ENCODE results near the gene MCAT. TPM values are rescaled to one million over a fixed set of nuclear protein-coding genes. Genes with fewer than 3 reads are reported as not detected.
A peak's percentile ranks its signal among the peaks of the same experiment; 100 is the strongest.

MCAT gene
- total RNA-seq, 2 donors from 2014 or later, result 16.5 to 19.2 TPM

GRCh38 chr22:43098356-43098755, 44.8 kb downstream of the MCAT start:
- ATAC-seq (no peak), DNase-seq (no peak)
- no peak overlapping the region for H3K27ac Mint-ChIP-seq
- peaks cover 4% of the 10 kb centered on the region for H3K4me1 Mint-ChIP-seq
- H3K4me3 Mint-ChIP-seq, result no peak overlapping the region
- H3K9me3 ChIP-seq (ENCODE audit: control insufficient read depth, low read length, poor library complexity, severe bottlenecking), result no peaks in the 10 kb centered on the region
- no peaks in the 10 kb centered on the region for H3K36me3 Mint-ChIP-seq (ENCODE audit: low read depth)
- H3K27me3 Mint-ChIP-seq, result no peaks in the 10 kb centered on the region

GRCh38 chr22:43096420-43096819, 46.8 kb downstream of the MCAT start:
- no peaks in the 10 kb centered on the region for H3K9me3 ChIP-seq (ENCODE audit: control insufficient read depth, low read length, poor library complexity, severe bottlenecking)
- DNase-seq (no peak), ATAC-seq (no peak)
- H3K27me3 Mint-ChIP-seq, result no peaks in the 10 kb centered on the region
- no peaks in the 10 kb centered on the region for H3K36me3 Mint-ChIP-seq (ENCODE audit: low read depth)
- no peak overlapping the region for H3K27ac Mint-ChIP-seq
- no peak overlapping the region for H3K4me3 Mint-ChIP-seq
- peaks cover 4% of the 10 kb centered on the region for H3K4me1 Mint-ChIP-seq

- ATAC-seq (no peak), DNase-seq (no peak)
- Mint-ChIP-seq H3K27ac (no peak overlapping the region), H3K4me3 (no peak overlapping the region), H3K36me3 (ENCODE audit: low read depth) (no peaks in the 10 kb centered on the region), H3K27me3 (no peaks in the 10 kb centered on the region), H3K4me1 (no peaks in the 10 kb centered on the region)
- no peaks in the 10 kb centered on the region for H3K9me3 ChIP-seq (ENCODE audit: control insufficient read depth, low read length, poor library complexity, severe bottlenecking)
These were observed 48.6 kb downstream of the MCAT start for GRCh38 chr22:43094551-43094950.

- no peaks in the 10 kb centered on the region for H3K9me3 ChIP-seq (ENCODE audit: control insufficient read depth, low read length, poor library complexity, severe bottlenecking)
- ATAC-seq (no peak), DNase-seq (no peak)
- H3K27ac Mint-ChIP-seq, result no peak overlapping the region
- H3K36me3 Mint-ChIP-seq (ENCODE audit: low read depth), result no peaks in the 10 kb centered on the region
- peaks cover 2% of the 10 kb centered on the region for H3K4me1 Mint-ChIP-seq
- H3K27me3 Mint-ChIP-seq, result no peaks in the 10 kb centered on the region
- H3K4me3 Mint-ChIP-seq, result no peak overlapping the region
These were observed 49.1 kb downstream of the MCAT start for GRCh38 chr22:43094085-43094484.

GRCh38 chr22:43092085-43092484, 51.1 kb downstream of the MCAT start:
- Mint-ChIP-seq H3K27ac (no peak overlapping the region), H3K27me3 (no peaks in the 10 kb centered on the region), H3K4me3 (no peak overlapping the region), H3K4me1 (peaks cover 8% of the 10 kb centered on the region), H3K36me3 (ENCODE audit: low read depth) (no peaks in the 10 kb centered on the region)
- no peaks in the 10 kb centered on the region for H3K9me3 ChIP-seq (ENCODE audit: control insufficient read depth, low read length, poor library complexity, severe bottlenecking)
- ATAC-seq, result no peak
- no peak for DNase-seq

GRCh38 chr22:43090130-43090789, 52.9 kb downstream of the MCAT start:
- ATAC-seq (no peak), DNase-seq (no peak)
- Mint-ChIP-seq H3K36me3 (ENCODE audit: low read depth) (peaks cover 3% of the 10 kb centered on the region), H3K27me3 (no peaks in the 10 kb centered on the region), H3K4me1 (peaks cover 16% of the 10 kb centered on the region), H3K27ac (no peak overlapping the region), H3K4me3 (no peak overlapping the region)
- H3K9me3 ChIP-seq (ENCODE audit: control insufficient read depth, low read length, poor library complexity, severe bottlenecking), result no peaks in the 10 kb centered on the region

- ATAC-seq (peak; percentile 96), DNase-seq (peak; percentile 82 to 83 (median 83))
- Mint-ChIP-seq H3K4me1 (peaks cover 16% of the 10 kb centered on the region), H3K27ac (peak within 1 kb of the TSS; percentile 81), H3K36me3 (ENCODE audit: low read depth) (peaks cover 3% of the 10 kb centered on the region), H3K4me3 (peak within 1 kb of the TSS; percentile 97), H3K27me3 (no peaks in the 10 kb centered on the region)
- no peaks in the 10 kb centered on the region for H3K9me3 ChIP-seq (ENCODE audit: control insufficient read depth, low read length, poor library complexity, severe bottlenecking)
These were observed 54.0 kb downstream of the MCAT start, which contains the start of gene TTLL1 for GRCh38 chr22:43088984-43089717. Gene TTLL1 (minus strand): TSS chr22:43089391. CDS start chr22:43075586, 13,805 bp downstream.

- H3K36me3 Mint-ChIP-seq (ENCODE audit: low read depth), result peaks cover 3% of the 10 kb centered on the region
- DNase-seq (no peak), ATAC-seq (no peak)
- peaks cover 16% of the 10 kb centered on the region for H3K4me1 Mint-ChIP-seq
- H3K9me3 ChIP-seq (ENCODE audit: control insufficient read depth, low read length, poor library complexity, severe bottlenecking), result no peaks in the 10 kb centered on the region
- H3K27me3 Mint-ChIP-seq, result no peaks in the 10 kb centered on the region
- peak overlapping the region; percentile 81 for H3K27ac Mint-ChIP-seq
- peak overlapping the region; percentile 97 for H3K4me3 Mint-ChIP-seq
These were observed 54.6 kb downstream of the MCAT start for GRCh38 chr22:43088627-43088983.

GRCh38 chr22:43085658-43086606, 57.3 kb downstream of the MCAT start:
- no peak for DNase-seq
- Mint-ChIP-seq H3K27me3 (no peaks in the 10 kb centered on the region), H3K27ac (peak overlapping the region; percentile 54), H3K36me3 (ENCODE audit: low read depth) (peaks cover 3% of the 10 kb centered on the region), H3K4me3 (no peak overlapping the region), H3K4me1 (peaks cover 16% of the 10 kb centered on the region)
- no peaks in the 10 kb centered on the region for H3K9me3 ChIP-seq (ENCODE audit: control insufficient read depth, low read length, poor library complexity, severe bottlenecking)
- ATAC-seq, result no peak

Other genes starting within 250 kb of the MCAT start
- 10 to 100 TPM; 36.8 to 61.3 TPM for gene PACSIN2, start 128.2 kb downstream of the MCAT start, total RNA-seq
- gene TTLL1, start 54.0 kb downstream of the MCAT start, total RNA-seq, result 1 to 10 TPM; 3.3 to 5.9 TPM
- 1 to 10 TPM; 2.3 to 3.8 TPM for gene BIK, start 32.6 kb downstream of the MCAT start, total RNA-seq
- gene TSPO, start 8.2 kb upstream of the MCAT start, total RNA-seq, result 10 to 100 TPM; 74.1 to 89.1 TPM
- 10 to 100 TPM; 12.8 to 17.8 TPM for gene TTLL12, start 43.7 kb upstream of the MCAT start, total RNA-seq
- not detected for gene SCUBE1, start 200.0 kb upstream of the MCAT start, total RNA-seq